Activated CD8-positive, alpha-beta memory T cell treated with anti-CD3 and anti-CD28 coated beads for 36 hours (primary cell): Measurements from ENCODE around the gene CDH23. TPM values are rescaled to one million over a fixed set of nuclear protein-coding genes. Genes with fewer than 3 reads are reported as not detected.
"Not testable (repeated sequence)": the region's sequence is repeated elsewhere in the genome, so short reads cannot be mapped to it uniquely, and the experiment has no call there.

Experiments
- CTCF ChIA-PET: fragments of 350-600 bp; sonication (Branson Sonifier 250); formaldehyde crosslinking; loops from one replicate; lab custom pipeline; 2021; ENCODE audit warnings: antibody characterized with exemption; lab: Charles Lee
- POLR2A ChIA-PET: fragments of 350-600 bp; sonication (Branson Sonifier 250); formaldehyde crosslinking; loops from one replicate; lab custom pipeline; 2021; ENCODE audit warnings: antibody characterized with exemption; lab: Charles Lee
- total RNA-seq, 2 experiments: library from RNA; stranded (reverse); gene quantifications; one replicate each; pipeline ENCODE4 v1.2.3, GENCODE V29; 2021

Gene CDH23
- total RNA-seq, 2 experiments from 2014 or later: 0.25 to 0.55 TPM

GRCh38 chr10:71589617-71590551 lies 193.2 kb downstream of the CDH23 start:
- POLR2A ChIA-PET: interaction anchor here (0.6 kb wide), 1 partner anchor 188 kb away, joined by 3 read pairs; no protein-coding TSS in a partner anchor
- CTCF ChIA-PET: no interaction called here

GRCh38 chr10:71590781-71591350 lies 194.1 kb downstream of the CDH23 start:
- CTCF ChIA-PET: no interaction called here

GRCh38 chr10:71594934-71595571 lies 198.3 kb downstream of the CDH23 start:
- POLR2A ChIA-PET: no interaction called here
- CTCF ChIA-PET: no interaction called here

More at GRCh38 chr10:71590781-71591350, 194.1 kb downstream of the CDH23 start:
- POLR2A ChIA-PET: no interaction called here

GRCh38 chr10:71595649-71596048 lies 198.9 kb downstream of the CDH23 start:
- ChIA-PET POLR2A (no interaction called here), CTCF (no interaction called here)

GRCh38 chr10:71596127-71596526 lies 199.4 kb downstream of the CDH23 start:
- CTCF ChIA-PET: no interaction called here
- POLR2A ChIA-PET: no interaction called here

- POLR2A ChIA-PET: no interaction called here
- CTCF ChIA-PET: no interaction called here
These were observed 200.0 kb downstream of the CDH23 start for GRCh38 chr10:71596759-71597158.

GRCh38 chr10:71597821-71598498 lies 201.2 kb downstream of the CDH23 start:
- POLR2A ChIA-PET: no interaction called here
- CTCF ChIA-PET: interaction anchor here (2.1 kb wide), 1 partner anchor 28 kb away, joined by 5 read pairs; no protein-coding TSS in a partner anchor

- CTCF ChIA-PET: interaction anchor here (2.1 kb wide), 1 partner anchor 29 kb away, joined by 5 read pairs; no protein-coding TSS in a partner anchor
These were observed 201.9 kb downstream of the CDH23 start for GRCh38 chr10:71598621-71599055.

GRCh38 chr10:71599518-71599917 lies 202.8 kb downstream of the CDH23 start:
- POLR2A ChIA-PET: no interaction called here
- CTCF ChIA-PET: interaction anchor here (0.7 to 2.1 kb wide), 2 partner anchors 30 to 201 kb away, joined by 5 read pairs; no protein-coding TSS in a partner anchor

More at GRCh38 chr10:71598621-71599055, 201.9 kb downstream of the CDH23 start:
- POLR2A ChIA-PET: no interaction called here

- POLR2A ChIA-PET: not testable (repeated sequence)
- CTCF ChIA-PET: interaction anchor here (0.7 kb wide), 2 partner anchors 25 to 201 kb away, joined by 4 to 5 read pairs; no protein-coding TSS in a partner anchor
These were observed 203.5 kb downstream of the CDH23 start for GRCh38 chr10:71600242-71600641.

GRCh38 chr10:71600849-71601248 lies 204.1 kb downstream of the CDH23 start:
- CTCF ChIA-PET: interaction anchor here (0.7 kb wide), 1 partner anchor 25 kb away, joined by 4 read pairs; no protein-coding TSS in a partner anchor

GRCh38 chr10:71601273-71601672 lies 204.6 kb downstream of the CDH23 start:
- POLR2A ChIA-PET: interaction anchor here (0.5 kb wide), 1 partner anchor 88 kb away, joined by 3 read pairs; no protein-coding TSS in a partner anchor
- CTCF ChIA-PET: no interaction called here

More at GRCh38 chr10:71600849-71601248, 204.1 kb downstream of the CDH23 start:
- POLR2A ChIA-PET: no interaction called here

- POLR2A ChIA-PET: no interaction called here
- CTCF ChIA-PET: no interaction called here
These were observed 206.4 kb downstream of the CDH23 start for GRCh38 chr10:71603150-71603549.

- CTCF ChIA-PET: no interaction called here
- POLR2A ChIA-PET: no interaction called here
These were observed 207.0 kb downstream of the CDH23 start for GRCh38 chr10:71603754-71604153.

GRCh38 chr10:71604324-71605018 lies 207.8 kb downstream of the CDH23 start:
- ChIA-PET POLR2A (no interaction called here), CTCF (no interaction called here)

GRCh38 chr10:71605263-71605962 lies 208.7 kb downstream of the CDH23 start:
- ChIA-PET POLR2A (no interaction called here), CTCF (no interaction called here)

- CTCF ChIA-PET: interaction anchor here (0.5 to 0.7 kb wide), 2 partner anchors 118 to 616 kb away, joined by 3 read pairs; no protein-coding TSS in a partner anchor
- POLR2A ChIA-PET: no interaction called here
These were observed 209.7 kb downstream of the CDH23 start for GRCh38 chr10:71606257-71607081.
